Liver (tissue), 3 donors: ENCODE data around the gene ZNF423.

Experiments
- CTCF ChIP-seq: fragments of 150-350 bp; IDR thresholded peaks from 2 replicates; pipeline ENCODE4 v1.5.1; 2017; ENCODE audit warnings: improper control_type of control experiment, low read depth, low read length; ENCODE audit not compliant: missing input control
- EGR1 ChIP-seq, 2 donors: IDR thresholded peaks; 2 replicates each; pipeline ENCODE4 v1.6.1; 2016 to 2018; ENCODE audit warnings: antibody characterized with exemption in 2 of 2, low read depth in 2 of 2
- FOXA2 ChIP-seq: IDR thresholded peaks from 2 replicates; pipeline ENCODE4 v1.6.1; 2016; ENCODE audit warnings: antibody characterized with exemption
- GABPA ChIP-seq, 2 donors: IDR thresholded peaks in 1 of 2; conservative IDR thresholded peaks in 1 of 2; 2 replicates each; pipeline ENCODE4 v1.6.1; 2016; ENCODE audit warnings: antibody characterized with exemption in 2 of 2, mild to moderate bottlenecking in 1 of 2, moderate library complexity in 1 of 2
- JUND ChIP-seq, 2 donors: IDR thresholded peaks; 2 replicates each; pipeline ENCODE4 v1.6.1; 2016; ENCODE audit warnings: antibody characterized with exemption in 2 of 2
- MAX ChIP-seq: IDR thresholded peaks from 2 replicates; pipeline ENCODE4 v1.6.1; 2016; ENCODE audit warnings: antibody characterized with exemption
- RAD21 ChIP-seq, 2 donors: IDR thresholded peaks; 2 replicates each; pipeline ENCODE4 v1.6.1; 2016; ENCODE audit warnings: antibody characterized with exemption in 2 of 2, mild to moderate bottlenecking in 2 of 2
- REST ChIP-seq: IDR thresholded peaks from 2 replicates; pipeline ENCODE4 v1.6.1; 2016; ENCODE audit warnings: antibody characterized with exemption, mild to moderate bottlenecking
- RXRA ChIP-seq, 2 donors: IDR thresholded peaks; 2 replicates each; pipeline ENCODE4 v1.6.1; 2017 to 2018; ENCODE audit warnings: antibody characterized with exemption in 2 of 2, mild to moderate bottlenecking in 1 of 2
- SP1 ChIP-seq: IDR thresholded peaks from 2 replicates; pipeline ENCODE4 v1.6.1; 2018; ENCODE audit warnings: antibody characterized with exemption, mild to moderate bottlenecking
- TAF1 ChIP-seq: conservative IDR thresholded peaks from 2 replicates; pipeline ENCODE4 v1.6.1; 2016; ENCODE audit warnings: antibody characterized with exemption, mild to moderate bottlenecking
- YY1 ChIP-seq: IDR thresholded peaks from 2 replicates; pipeline ENCODE4 v1.6.1; 2016; ENCODE audit warnings: antibody characterized with exemption, mild to moderate bottlenecking
- ZBTB33 ChIP-seq: IDR thresholded peaks from 2 replicates; pipeline ENCODE4 v1.6.1; 2016; ENCODE audit warnings: antibody characterized with exemption
- donor health status: healthy.
- donor health status: healthy.

GRCh38 chr16:49485663-49486062, 370.2 kb downstream of the ZNF423 start:
- no peak for TF ChIP-seq EGR1 (IDR thresholded peaks at IDR 0.05; ENCODE audit: low read depth in 2 of 2)
- TF ChIP-seq RAD21 (IDR thresholded peaks at IDR 0.05): no peak
- no peak for TF ChIP-seq TAF1
- TF ChIP-seq GABPA (IDR thresholded peaks at IDR 0.05 in 1 of 2, conservative IDR thresholded peaks at IDR 0.05 in 1 of 2): no peak
- TF ChIP-seq JUND (IDR thresholded peaks at IDR 0.05): no peak
- no peak for TF ChIP-seq CTCF
- TF ChIP-seq RXRA (IDR thresholded peaks at IDR 0.05): no peak
- no peak for TF ChIP-seq REST
- no peak for TF ChIP-seq ZBTB33
- no peak for TF ChIP-seq SP1
- TF ChIP-seq MAX: no peak
- TF ChIP-seq YY1: no peak
- TF ChIP-seq FOXA2: no peak
